ENCODE data around the gene NEK3.
"Not testable (repeated sequence)": the region's sequence is repeated elsewhere in the genome, so short reads cannot be mapped to it uniquely, and the experiment has no call there.

The NEK3 gene

GRCh38 chr13:52169839-52170238 is 10.4 kb upstream of the NEK3 start:
- DNase-seq (ENCODE audit: low read depth), result no peak

- DNase-seq (ENCODE audit: low read depth), result no peak
Observed at GRCh38 chr13:52165411-52165810, 6.0 kb upstream of the NEK3 start.

GRCh38 chr13:52164989-52165388 is 5.6 kb upstream of the NEK3 start:
- no peak for DNase-seq (ENCODE audit: low read depth)

GRCh38 chr13:52163878-52164277 is 4.5 kb upstream of the NEK3 start:
- DNase-seq (ENCODE audit: low read depth), result not testable (repeated sequence)

- no peak for DNase-seq (ENCODE audit: low read depth)
Observed at GRCh38 chr13:52162279-52163101, 3.1 kb upstream of the NEK3 start.

- DNase-seq (ENCODE audit: low read depth), result no peak
Observed at GRCh38 chr13:52161181-52161646, 1.8 kb upstream of the NEK3 start.

GRCh38 chr13:52160506-52160905 is 1.1 kb upstream of the NEK3 start:
- DNase-seq (ENCODE audit: low read depth), result no peak

- no peak for DNase-seq (ENCODE audit: low read depth)
Observed at GRCh38 chr13:52160053-52160452, 656 bp upstream of the NEK3 start.

GRCh38 chr13:52158629-52159158 is 703 bp downstream of the NEK3 start:
- peak; percentile 43 for DNase-seq (ENCODE audit: low read depth)

GRCh38 chr13:52156724-52157261 is 2.6 kb downstream of the NEK3 start:
- DNase-seq (ENCODE audit: low read depth), result no peak

GRCh38 chr13:52155177-52155576 is 4.2 kb downstream of the NEK3 start:
- no peak for DNase-seq (ENCODE audit: low read depth)

- DNase-seq (ENCODE audit: low read depth), result no peak
Observed at GRCh38 chr13:52147225-52147624, 12.2 kb downstream of the NEK3 start.

GRCh38 chr13:52141299-52141698 is 18.1 kb downstream of the NEK3 start:
- DNase-seq (ENCODE audit: low read depth), result no peak

GRCh38 chr13:52137489-52137888 is 21.9 kb downstream of the NEK3 start:
- DNase-seq (ENCODE audit: low read depth), result no peak

GRCh38 chr13:52136763-52137162 is 22.6 kb downstream of the NEK3 start:
- no peak for DNase-seq (ENCODE audit: low read depth)

- DNase-seq (ENCODE audit: low read depth), result no peak
Observed at GRCh38 chr13:52130641-52131040, 28.8 kb downstream of the NEK3 start.

GRCh38 chr13:52128714-52129700 is 30.4 kb downstream of the NEK3 start, which contains the start of gene NEK5:
NEK5 (minus strand) TSS chr13:52129073; CDS start chr13:52127482, 1,591 bp downstream.
- DNase-seq (ENCODE audit: low read depth), result peak; percentile 20

GRCh38 chr13:52127783-52128702 is 31.4 kb downstream of the NEK3 start:
- peak; percentile 29 for DNase-seq (ENCODE audit: low read depth)

GRCh38 chr13:52127378-52127777 is 32.0 kb downstream of the NEK3 start:
- DNase-seq (ENCODE audit: low read depth), result no peak

GRCh38 chr13:52125547-52125946 is 33.9 kb downstream of the NEK3 start:
- no peak for DNase-seq (ENCODE audit: low read depth)

- no peak for DNase-seq (ENCODE audit: low read depth)
Observed at GRCh38 chr13:52118595-52118994, 40.8 kb downstream of the NEK3 start.
